ENCODE data around the gene MRPS9. TPM values are rescaled to one million over a fixed set of nuclear protein-coding genes. Genes with fewer than 3 reads are reported as not detected.

The MRPS9 gene
- polyA plus RNA-seq, 1 experiment, result 36.1 TPM

GRCh38 chr2:105055613-105056012, 17.7 kb downstream of the MRPS9 start:
- Histone ChIP-seq H3K4me3 (ENCODE audit: low read depth, low read length) (no peak overlapping the region), H3K9me3 (ENCODE audit: control insufficient read depth, insufficient read depth, low read length) (no peaks in the 10 kb centered on the region), H3K27ac (ENCODE audit: low read depth, low read length) (no peak overlapping the region), H3K27me3 (ENCODE audit: control insufficient read depth, insufficient read depth, low read length) (no peaks in the 10 kb centered on the region)
- ChIA-PET POLR2A (no interaction called here), CTCF (interaction anchor here (0.9 to 1.4 kb wide), 3 partner anchors 18 to 180 kb away, joined by 3 to 4 read pairs (median 3); partner anchors contain the start of gene MRPS9)
- TF ChIP-seq CTCF (IDR thresholded peaks at IDR 0.05; ENCODE audit: low read depth, low read length), result no peak
- DNase-seq (ENCODE audit: low read depth, low spot score), result no peak

- Histone ChIP-seq H3K27me3 (ENCODE audit: control insufficient read depth, insufficient read depth, low read length) (no peaks in the 10 kb centered on the region), H3K4me3 (ENCODE audit: low read depth, low read length) (no peak overlapping the region), H3K9me3 (ENCODE audit: control insufficient read depth, insufficient read depth, low read length) (no peaks in the 10 kb centered on the region), H3K27ac (ENCODE audit: low read depth, low read length) (no peak overlapping the region)
- TF ChIP-seq CTCF (IDR thresholded peaks at IDR 0.05; ENCODE audit: low read depth, low read length), result no peak
- no peak for DNase-seq (ENCODE audit: low read depth, low spot score)
- CTCF ChIA-PET, result interaction anchor here (0.9 to 1.4 kb wide), 3 partner anchors 18 to 180 kb away, joined by 3 to 4 read pairs (median 3); partner anchors contain the start of gene MRPS9
- POLR2A ChIA-PET, result no interaction called here
Observed at GRCh38 chr2:105056245-105056644, 18.4 kb downstream of the MRPS9 start.

- Histone ChIP-seq H3K27me3 (ENCODE audit: control insufficient read depth, insufficient read depth, low read length) (no peaks in the 10 kb centered on the region), H3K9me3 (ENCODE audit: control insufficient read depth, insufficient read depth, low read length) (no peaks in the 10 kb centered on the region), H3K4me3 (ENCODE audit: low read depth, low read length) (no peak overlapping the region), H3K27ac (ENCODE audit: low read depth, low read length) (no peak overlapping the region)
- ChIA-PET CTCF (interaction anchor here (0.7 to 1.4 kb wide), 3 partner anchors 52 to 179 kb away, joined by 3 read pairs; no protein-coding TSS in a partner anchor), POLR2A (no interaction called here)
- no peak for DNase-seq (ENCODE audit: low read depth, low spot score)
- no peak for TF ChIP-seq CTCF (IDR thresholded peaks at IDR 0.05; ENCODE audit: low read depth, low read length)
Observed at GRCh38 chr2:105057005-105057404, 19.1 kb downstream of the MRPS9 start.

- no peak for DNase-seq (ENCODE audit: low read depth, low spot score)
- no peaks in the 10 kb centered on the region for H3K27me3 ChIP-seq (ENCODE audit: control insufficient read depth, insufficient read depth, low read length)
- ChIA-PET POLR2A (no interaction called here), CTCF (no interaction called here)
- H3K9me3 ChIP-seq (ENCODE audit: control insufficient read depth, insufficient read depth, low read length), result no peaks in the 10 kb centered on the region
- H3K4me3 ChIP-seq (ENCODE audit: low read depth, low read length), result no peak overlapping the region
- no peak for TF ChIP-seq CTCF (IDR thresholded peaks at IDR 0.05; ENCODE audit: low read depth, low read length)
- H3K27ac ChIP-seq (ENCODE audit: low read depth, low read length), result no peak overlapping the region
Observed at GRCh38 chr2:105061560-105061959, 23.7 kb downstream of the MRPS9 start.

GRCh38 chr2:105062158-105062557, 24.3 kb downstream of the MRPS9 start:
- no peak for TF ChIP-seq CTCF (IDR thresholded peaks at IDR 0.05; ENCODE audit: low read depth, low read length)
- Histone ChIP-seq H3K27ac (ENCODE audit: low read depth, low read length) (no peak overlapping the region), H3K9me3 (ENCODE audit: control insufficient read depth, insufficient read depth, low read length) (no peaks in the 10 kb centered on the region), H3K27me3 (ENCODE audit: control insufficient read depth, insufficient read depth, low read length) (no peaks in the 10 kb centered on the region), H3K4me3 (ENCODE audit: low read depth, low read length) (no peak overlapping the region)
- CTCF ChIA-PET, result no interaction called here
- no peak for DNase-seq (ENCODE audit: low read depth, low spot score)
- POLR2A ChIA-PET, result interaction anchor here (0.6 kb wide), 1 partner anchor 19 kb away, joined by 3 read pairs; no protein-coding TSS in a partner anchor
